Measurements from ENCODE around the gene EXOSC5.

DNA sequence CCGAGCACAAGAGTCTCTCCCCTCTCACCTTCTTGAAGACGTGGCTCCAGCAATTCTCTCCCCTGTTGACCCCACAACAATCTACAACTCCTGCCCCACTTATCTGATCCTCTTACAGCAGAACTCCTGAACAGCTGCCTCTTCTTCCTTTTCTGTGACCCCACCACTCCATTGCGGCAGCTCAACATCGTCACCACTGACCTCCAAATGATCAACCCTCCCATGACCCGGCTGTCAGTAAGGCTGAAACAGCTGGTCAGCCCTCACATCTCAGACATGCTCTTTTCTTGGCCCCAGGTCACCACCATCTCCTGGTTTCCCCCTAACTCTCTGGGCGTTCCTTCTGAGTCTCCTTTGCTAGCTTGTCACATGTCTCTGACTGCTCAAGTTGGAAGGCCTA, 1.8 kb downstream of the EXOSC5 start:
- no peak for TF ChIP-seq POLR2A (IDR thresholded peaks at IDR 0.05; ENCODE audit: low read depth, low read length)
- TF ChIP-seq, protein P1, sequence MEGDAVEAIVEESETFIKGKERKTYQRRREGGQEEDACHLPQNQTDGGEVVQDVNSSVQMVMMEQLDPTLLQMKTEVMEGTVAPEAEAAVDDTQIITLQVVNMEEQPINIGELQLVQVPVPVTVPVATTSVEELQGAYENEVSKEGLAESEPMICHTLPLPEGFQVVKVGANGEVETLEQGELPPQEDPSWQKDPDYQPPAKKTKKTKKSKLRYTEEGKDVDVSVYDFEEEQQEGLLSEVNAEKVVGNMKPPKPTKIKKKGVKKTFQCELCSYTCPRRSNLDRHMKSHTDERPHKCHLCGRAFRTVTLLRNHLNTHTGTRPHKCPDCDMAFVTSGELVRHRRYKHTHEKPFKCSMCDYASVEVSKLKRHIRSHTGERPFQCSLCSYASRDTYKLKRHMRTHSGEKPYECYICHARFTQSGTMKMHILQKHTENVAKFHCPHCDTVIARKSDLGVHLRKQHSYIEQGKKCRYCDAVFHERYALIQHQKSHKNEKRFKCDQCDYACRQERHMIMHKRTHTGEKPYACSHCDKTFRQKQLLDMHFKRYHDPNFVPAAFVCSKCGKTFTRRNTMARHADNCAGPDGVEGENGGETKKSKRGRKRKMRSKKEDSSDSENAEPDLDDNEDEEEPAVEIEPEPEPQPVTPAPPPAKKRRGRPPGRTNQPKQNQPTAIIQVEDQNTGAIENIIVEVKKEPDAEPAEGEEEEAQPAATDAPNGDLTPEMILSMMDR (IDR thresholded peaks at IDR 0.05 in 2 of 3, conservative IDR thresholded peaks at IDR 0.05 in 1 of 3; ENCODE audit: control insufficient read depth in 2 of 3, extremely low read depth in 1 of 3, insufficient read depth in 1 of 3, low read depth in 3 of 3, low read length in 3 of 3) = no peak
- no peak for TF ChIP-seq POLR2AphosphoS2 (IDR thresholded peaks at IDR 0.05; ENCODE audit: low read depth, low read length)
- TF ChIP-seq, protein P2, sequence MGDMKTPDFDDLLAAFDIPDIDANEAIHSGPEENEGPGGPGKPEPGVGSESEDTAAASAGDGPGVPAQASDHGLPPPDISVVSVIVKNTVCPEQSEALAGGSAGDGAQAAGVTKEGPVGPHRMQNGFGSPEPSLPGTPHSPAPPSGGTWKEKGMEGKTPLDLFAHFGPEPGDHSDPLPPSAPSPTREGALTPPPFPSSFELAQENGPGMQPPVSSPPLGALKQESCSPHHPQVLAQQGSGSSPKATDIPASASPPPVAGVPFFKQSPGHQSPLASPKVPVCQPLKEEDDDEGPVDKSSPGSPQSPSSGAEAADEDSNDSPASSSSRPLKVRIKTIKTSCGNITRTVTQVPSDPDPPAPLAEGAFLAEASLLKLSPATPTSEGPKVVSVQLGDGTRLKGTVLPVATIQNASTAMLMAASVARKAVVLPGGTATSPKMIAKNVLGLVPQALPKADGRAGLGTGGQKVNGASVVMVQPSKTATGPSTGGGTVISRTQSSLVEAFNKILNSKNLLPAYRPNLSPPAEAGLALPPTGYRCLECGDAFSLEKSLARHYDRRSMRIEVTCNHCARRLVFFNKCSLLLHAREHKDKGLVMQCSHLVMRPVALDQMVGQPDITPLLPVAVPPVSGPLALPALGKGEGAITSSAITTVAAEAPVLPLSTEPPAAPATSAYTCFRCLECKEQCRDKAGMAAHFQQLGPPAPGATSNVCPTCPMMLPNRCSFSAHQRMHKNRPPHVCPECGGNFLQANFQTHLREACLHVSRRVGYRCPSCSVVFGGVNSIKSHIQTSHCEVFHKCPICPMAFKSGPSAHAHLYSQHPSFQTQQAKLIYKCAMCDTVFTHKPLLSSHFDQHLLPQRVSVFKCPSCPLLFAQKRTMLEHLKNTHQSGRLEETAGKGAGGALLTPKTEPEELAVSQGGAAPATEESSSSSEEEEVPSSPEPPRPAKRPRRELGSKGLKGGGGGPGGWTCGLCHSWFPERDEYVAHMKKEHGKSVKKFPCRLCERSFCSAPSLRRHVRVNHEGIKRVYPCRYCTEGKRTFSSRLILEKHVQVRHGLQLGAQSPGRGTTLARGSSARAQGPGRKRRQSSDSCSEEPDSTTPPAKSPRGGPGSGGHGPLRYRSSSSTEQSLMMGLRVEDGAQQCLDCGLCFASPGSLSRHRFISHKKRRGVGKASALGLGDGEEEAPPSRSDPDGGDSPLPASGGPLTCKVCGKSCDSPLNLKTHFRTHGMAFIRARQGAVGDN (IDR thresholded peaks at IDR 0.05) = no peak
- TF ChIP-seq, protein P3, sequence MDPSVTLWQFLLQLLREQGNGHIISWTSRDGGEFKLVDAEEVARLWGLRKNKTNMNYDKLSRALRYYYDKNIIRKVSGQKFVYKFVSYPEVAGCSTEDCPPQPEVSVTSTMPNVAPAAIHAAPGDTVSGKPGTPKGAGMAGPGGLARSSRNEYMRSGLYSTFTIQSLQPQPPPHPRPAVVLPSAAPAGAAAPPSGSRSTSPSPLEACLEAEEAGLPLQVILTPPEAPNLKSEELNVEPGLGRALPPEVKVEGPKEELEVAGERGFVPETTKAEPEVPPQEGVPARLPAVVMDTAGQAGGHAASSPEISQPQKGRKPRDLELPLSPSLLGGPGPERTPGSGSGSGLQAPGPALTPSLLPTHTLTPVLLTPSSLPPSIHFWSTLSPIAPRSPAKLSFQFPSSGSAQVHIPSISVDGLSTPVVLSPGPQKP (IDR thresholded peaks at IDR 0.05; ENCODE audit: low read depth, low read length) = no peak

All from GM12878 (cell line).